Endothelial cell (in vitro differentiated cells): ENCODE results near the gene EFCAB11. TPM values are rescaled to one million over a fixed set of nuclear protein-coding genes. Genes with fewer than 3 reads are reported as not detected.

Experiments used
- DNase-seq: peaks from one replicate; pipeline ENCODE4 v3.0.0; 2021; ENCODE audit warnings: low spot score
- H3K27ac Mint-ChIP-seq: one replicate; pipeline ENCODE4 v1.8.0; 2021; ENCODE audit warnings: mixed read lengths, inconsistent platforms; ENCODE audit not compliant: unreplicated experiment
- H3K27me3 Mint-ChIP-seq: one replicate; pipeline ENCODE4 v1.8.0; 2021; ENCODE audit warnings: mild to moderate bottlenecking, moderate library complexity, mixed read lengths, inconsistent platforms; ENCODE audit not compliant: unreplicated experiment
- H3K36me3 Mint-ChIP-seq: one replicate; pipeline ENCODE4 v1.8.0; 2021; ENCODE audit warnings: mild to moderate bottlenecking, low read depth, mixed read lengths, inconsistent platforms; ENCODE audit not compliant: unreplicated experiment
- H3K4me1 Mint-ChIP-seq: one replicate; pipeline ENCODE4 v1.8.0; 2021; ENCODE audit warnings: mild to moderate bottlenecking, mixed read lengths, inconsistent platforms; ENCODE audit not compliant: unreplicated experiment
- H3K4me3 Mint-ChIP-seq: one replicate; pipeline ENCODE4 v1.8.0; 2021; ENCODE audit warnings: mild to moderate bottlenecking, mixed read lengths, inconsistent platforms; ENCODE audit not compliant: unreplicated experiment
- H3K9me3 Mint-ChIP-seq: one replicate; pipeline ENCODE4 v1.8.0; 2021; ENCODE audit warnings: mixed read lengths, inconsistent platforms; ENCODE audit not compliant: unreplicated experiment
- total RNA-seq: library from RNA; stranded (reverse); fragmentation: NEBNext Ultra II Directional; extraction: Animal tissue kit (Norgen Biotek cat#: 25700); gene quantifications from one replicate; pipeline ENCODE4 v1.2.1, GENCODE V29; 2021; ENCODE audit not compliant: unreplicated experiment
- TF ChIP-seq, protein P1 (sequence below): fragments of 200-600 bp; sonication (generic); IDR thresholded peaks from one replicate; pipeline ENCODE4 v1.5.0; 2021; ENCODE audit warnings: antibody characterized with exemption; ENCODE audit not compliant: unreplicated experiment

The EFCAB11 gene
- total RNA-seq, 1 donor from 2014 or later, result 15.2 TPM

DNA sequence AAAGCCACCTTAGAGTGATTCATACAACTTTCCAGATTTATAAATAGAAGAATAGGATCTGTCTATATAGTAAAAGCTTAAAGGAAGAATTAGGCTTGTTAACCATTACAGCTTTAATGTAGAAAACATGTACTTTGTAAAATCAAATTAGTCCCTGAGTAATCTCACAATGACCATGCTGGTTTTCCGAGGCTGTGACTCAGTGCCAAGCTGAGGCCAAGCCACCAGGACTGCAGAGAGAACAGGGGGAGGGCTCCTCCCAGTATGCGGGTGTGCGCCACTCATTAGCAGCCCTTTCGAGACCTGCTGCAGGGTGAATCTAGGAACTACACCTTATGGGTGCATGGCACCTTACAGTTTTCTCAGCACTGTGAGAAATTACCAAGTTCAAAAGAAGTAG, 167.0 kb downstream of the EFCAB11 start:
- Mint-ChIP-seq H3K36me3 (no peaks in the 10 kb centered on the region), H3K9me3 (no peaks in the 10 kb centered on the region), H3K4me1 (no peaks in the 10 kb centered on the region), H3K27ac (no peak overlapping the region), H3K4me3 (no peak overlapping the region), H3K27me3 (peaks cover 1% of the 10 kb centered on the region)
- no peak for DNase-seq
- TF ChIP-seq, protein P1, sequence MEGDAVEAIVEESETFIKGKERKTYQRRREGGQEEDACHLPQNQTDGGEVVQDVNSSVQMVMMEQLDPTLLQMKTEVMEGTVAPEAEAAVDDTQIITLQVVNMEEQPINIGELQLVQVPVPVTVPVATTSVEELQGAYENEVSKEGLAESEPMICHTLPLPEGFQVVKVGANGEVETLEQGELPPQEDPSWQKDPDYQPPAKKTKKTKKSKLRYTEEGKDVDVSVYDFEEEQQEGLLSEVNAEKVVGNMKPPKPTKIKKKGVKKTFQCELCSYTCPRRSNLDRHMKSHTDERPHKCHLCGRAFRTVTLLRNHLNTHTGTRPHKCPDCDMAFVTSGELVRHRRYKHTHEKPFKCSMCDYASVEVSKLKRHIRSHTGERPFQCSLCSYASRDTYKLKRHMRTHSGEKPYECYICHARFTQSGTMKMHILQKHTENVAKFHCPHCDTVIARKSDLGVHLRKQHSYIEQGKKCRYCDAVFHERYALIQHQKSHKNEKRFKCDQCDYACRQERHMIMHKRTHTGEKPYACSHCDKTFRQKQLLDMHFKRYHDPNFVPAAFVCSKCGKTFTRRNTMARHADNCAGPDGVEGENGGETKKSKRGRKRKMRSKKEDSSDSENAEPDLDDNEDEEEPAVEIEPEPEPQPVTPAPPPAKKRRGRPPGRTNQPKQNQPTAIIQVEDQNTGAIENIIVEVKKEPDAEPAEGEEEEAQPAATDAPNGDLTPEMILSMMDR, result no peak

DNA sequence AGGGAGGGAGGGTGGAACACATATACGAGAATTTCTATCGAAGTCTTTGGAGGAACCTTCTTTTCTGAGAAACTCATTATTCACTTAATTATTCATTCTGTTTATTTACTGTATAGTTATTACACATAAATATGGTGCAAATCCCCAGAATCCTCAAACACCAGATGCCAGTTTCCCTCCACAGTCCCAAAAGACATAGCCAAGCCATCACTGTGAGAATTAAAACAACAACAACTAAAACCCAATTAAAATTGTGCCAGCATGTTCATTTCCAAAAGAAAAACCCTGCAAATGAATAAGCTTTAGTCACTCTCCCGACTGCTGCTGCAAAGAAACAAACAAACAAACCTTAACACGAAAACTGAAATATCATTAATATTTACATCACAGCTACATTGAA, 173.5 kb downstream of the EFCAB11 start:
- Mint-ChIP-seq H3K36me3 (no peaks in the 10 kb centered on the region), H3K27me3 (peaks cover 1% of the 10 kb centered on the region), H3K4me3 (no peak overlapping the region), H3K27ac (no peak overlapping the region), H3K4me1 (no peaks in the 10 kb centered on the region), H3K9me3 (no peaks in the 10 kb centered on the region)
- TF ChIP-seq, protein P1, result no peak
- no peak for DNase-seq

DNA sequence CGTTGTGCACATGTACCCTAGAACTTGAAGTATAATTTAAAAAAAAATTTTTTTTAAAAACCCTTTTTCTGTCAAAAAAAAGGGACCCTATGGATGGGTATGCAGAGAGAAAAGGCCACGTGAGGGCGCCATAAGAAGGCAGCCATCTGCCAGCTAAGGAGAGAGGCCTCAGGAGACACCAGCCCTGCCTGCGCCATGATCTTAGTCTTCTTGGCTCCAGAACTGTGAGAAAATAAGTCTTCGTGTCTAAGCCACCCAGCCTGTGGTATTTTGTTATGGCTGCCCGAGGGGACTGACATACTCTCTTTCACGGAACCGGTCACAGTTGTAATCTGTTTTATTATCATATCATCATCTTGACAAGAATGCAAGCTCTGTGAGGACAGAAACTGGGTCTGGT, 174.8 kb downstream of the EFCAB11 start:
- Mint-ChIP-seq H3K27me3 (no peaks in the 10 kb centered on the region), H3K4me3 (no peak overlapping the region), H3K9me3 (no peaks in the 10 kb centered on the region), H3K4me1 (peaks cover 4% of the 10 kb centered on the region), H3K27ac (no peak overlapping the region), H3K36me3 (no peaks in the 10 kb centered on the region)
- TF ChIP-seq, protein P1, result no peak
- no peak for DNase-seq

DNA sequence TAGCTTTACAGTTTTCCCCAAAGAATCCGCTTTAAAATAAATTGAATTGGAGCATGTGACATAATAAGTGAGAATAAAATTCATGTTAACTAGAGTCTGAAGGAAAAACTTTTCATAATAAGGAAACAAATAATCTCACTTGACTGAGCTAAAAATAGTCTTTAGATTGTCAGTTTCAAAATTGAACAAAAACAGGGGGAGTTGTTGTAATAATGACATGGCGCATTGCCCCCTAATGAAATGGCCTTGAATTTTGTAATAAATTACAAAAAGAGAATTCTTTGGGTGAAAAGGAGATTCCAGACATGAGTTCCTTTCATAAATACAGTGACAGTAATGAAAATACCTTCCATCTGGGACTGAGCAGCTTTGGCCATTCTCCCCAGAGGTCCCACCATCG, 178.6 kb downstream of the EFCAB11 start:
- DNase-seq, result no peak
- Mint-ChIP-seq H3K9me3 (no peaks in the 10 kb centered on the region), H3K36me3 (peaks cover 4% of the 10 kb centered on the region), H3K27me3 (peaks cover 4% of the 10 kb centered on the region), H3K4me3 (no peak overlapping the region), H3K4me1 (peaks cover 23% of the 10 kb centered on the region), H3K27ac (no peak overlapping the region)
- TF ChIP-seq, protein P1, result no peak

DNA sequence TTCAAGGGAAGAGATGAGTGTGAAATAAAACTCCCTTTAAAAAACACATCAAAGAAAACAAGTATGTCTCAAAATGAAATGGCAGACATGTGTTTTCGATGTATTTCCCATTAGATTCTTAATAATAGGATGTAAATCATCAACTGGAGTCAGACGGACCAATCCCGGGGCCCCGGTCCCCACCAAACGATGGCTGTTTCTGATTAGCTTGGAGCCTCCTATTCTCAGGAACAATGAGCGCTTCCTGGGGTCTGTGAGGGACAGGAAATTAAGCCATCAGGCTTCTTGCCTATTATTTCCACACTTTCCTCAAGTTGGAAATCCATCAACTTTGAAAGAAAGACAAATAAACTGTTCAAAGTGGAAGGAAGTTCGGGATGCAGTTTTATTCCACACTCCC, 179.4 kb downstream of the EFCAB11 start:
- no peak for DNase-seq
- peaks cover 23% of the 10 kb centered on the region for H3K4me1 Mint-ChIP-seq
- H3K9me3 Mint-ChIP-seq, result no peaks in the 10 kb centered on the region
- no peak overlapping the region for H3K27ac Mint-ChIP-seq
- TF ChIP-seq, protein P1, result no peak
- no peak overlapping the region for H3K4me3 Mint-ChIP-seq
- H3K36me3 Mint-ChIP-seq, result peaks cover 4% of the 10 kb centered on the region
- peaks cover 4% of the 10 kb centered on the region for H3K27me3 Mint-ChIP-seq
